ENCODE measurements around the gene TXNDC11.

DNA sequence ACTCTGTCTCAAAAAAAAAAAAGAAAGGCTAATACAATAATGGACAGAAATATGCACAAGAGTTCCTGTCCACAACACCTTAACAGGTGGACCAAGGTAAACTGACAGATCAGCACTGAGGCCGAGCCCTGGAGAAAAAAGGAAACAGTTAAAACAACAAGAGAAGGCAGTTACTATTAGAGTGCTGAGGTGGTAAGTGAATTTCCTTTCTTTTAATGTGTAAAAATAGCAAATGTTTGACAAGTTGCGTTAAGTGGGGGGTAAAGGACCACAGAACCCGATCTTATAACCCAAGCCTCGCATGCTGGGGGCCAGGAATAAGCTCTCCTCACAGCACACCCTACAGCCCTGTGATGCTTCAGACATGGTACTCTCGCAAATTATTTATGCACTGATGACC, 24.8 kb downstream of the TXNDC11 start:
- TF ChIP-seq, protein P1, sequence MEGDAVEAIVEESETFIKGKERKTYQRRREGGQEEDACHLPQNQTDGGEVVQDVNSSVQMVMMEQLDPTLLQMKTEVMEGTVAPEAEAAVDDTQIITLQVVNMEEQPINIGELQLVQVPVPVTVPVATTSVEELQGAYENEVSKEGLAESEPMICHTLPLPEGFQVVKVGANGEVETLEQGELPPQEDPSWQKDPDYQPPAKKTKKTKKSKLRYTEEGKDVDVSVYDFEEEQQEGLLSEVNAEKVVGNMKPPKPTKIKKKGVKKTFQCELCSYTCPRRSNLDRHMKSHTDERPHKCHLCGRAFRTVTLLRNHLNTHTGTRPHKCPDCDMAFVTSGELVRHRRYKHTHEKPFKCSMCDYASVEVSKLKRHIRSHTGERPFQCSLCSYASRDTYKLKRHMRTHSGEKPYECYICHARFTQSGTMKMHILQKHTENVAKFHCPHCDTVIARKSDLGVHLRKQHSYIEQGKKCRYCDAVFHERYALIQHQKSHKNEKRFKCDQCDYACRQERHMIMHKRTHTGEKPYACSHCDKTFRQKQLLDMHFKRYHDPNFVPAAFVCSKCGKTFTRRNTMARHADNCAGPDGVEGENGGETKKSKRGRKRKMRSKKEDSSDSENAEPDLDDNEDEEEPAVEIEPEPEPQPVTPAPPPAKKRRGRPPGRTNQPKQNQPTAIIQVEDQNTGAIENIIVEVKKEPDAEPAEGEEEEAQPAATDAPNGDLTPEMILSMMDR (conservative IDR thresholded peaks at IDR 0.05 in 1 of 2, IDR thresholded peaks at IDR 0.05 in 1 of 2; ENCODE audit: extremely low read depth in 1 of 2, insufficient read depth in 1 of 2, low read depth in 1 of 2, low read length in 2 of 2) = no peak
- TF ChIP-seq EZH2 (IDR thresholded peaks at IDR 0.05; ENCODE audit: borderline replicate concordance, low read length) = no peak
